ENCODE measurements around the gene SSBP3.

DNA sequence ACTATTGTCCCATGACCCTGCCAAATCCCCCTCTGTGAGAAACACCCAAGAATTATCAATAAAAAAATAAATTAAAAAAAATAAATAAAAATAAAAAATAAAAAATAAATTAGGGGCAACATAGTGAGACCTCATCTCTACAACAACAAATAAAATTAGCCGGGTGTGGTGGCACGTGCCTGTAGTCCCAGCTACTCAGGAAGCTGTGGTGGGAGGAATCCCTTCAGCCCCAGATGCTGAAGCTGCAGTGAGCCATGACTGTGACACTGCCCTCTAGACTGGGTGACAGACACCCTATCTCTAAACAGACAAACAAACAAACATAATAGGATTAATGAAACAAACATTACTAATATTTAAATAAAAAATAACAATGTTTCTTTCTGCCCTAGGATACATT, 171.9 kb downstream of the SSBP3 start:
- TF ChIP-seq YY1 (IDR thresholded peaks at IDR 0.05; ENCODE audit: extremely low read depth, insufficient replicate concordance, low read depth, low read length) (no peak), SIN3A (IDR thresholded peaks at IDR 0.05; ENCODE audit: low read depth) (no peak)
- TF ChIP-seq, protein P1, sequence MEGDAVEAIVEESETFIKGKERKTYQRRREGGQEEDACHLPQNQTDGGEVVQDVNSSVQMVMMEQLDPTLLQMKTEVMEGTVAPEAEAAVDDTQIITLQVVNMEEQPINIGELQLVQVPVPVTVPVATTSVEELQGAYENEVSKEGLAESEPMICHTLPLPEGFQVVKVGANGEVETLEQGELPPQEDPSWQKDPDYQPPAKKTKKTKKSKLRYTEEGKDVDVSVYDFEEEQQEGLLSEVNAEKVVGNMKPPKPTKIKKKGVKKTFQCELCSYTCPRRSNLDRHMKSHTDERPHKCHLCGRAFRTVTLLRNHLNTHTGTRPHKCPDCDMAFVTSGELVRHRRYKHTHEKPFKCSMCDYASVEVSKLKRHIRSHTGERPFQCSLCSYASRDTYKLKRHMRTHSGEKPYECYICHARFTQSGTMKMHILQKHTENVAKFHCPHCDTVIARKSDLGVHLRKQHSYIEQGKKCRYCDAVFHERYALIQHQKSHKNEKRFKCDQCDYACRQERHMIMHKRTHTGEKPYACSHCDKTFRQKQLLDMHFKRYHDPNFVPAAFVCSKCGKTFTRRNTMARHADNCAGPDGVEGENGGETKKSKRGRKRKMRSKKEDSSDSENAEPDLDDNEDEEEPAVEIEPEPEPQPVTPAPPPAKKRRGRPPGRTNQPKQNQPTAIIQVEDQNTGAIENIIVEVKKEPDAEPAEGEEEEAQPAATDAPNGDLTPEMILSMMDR (IDR thresholded peaks at IDR 0.05 in 2 of 3, conservative IDR thresholded peaks at IDR 0.05 in 1 of 3; ENCODE audit: borderline replicate concordance in 1 of 3, insufficient read depth in 1 of 3, low read depth in 2 of 3, low read length in 2 of 3) = no peak
